Ishikawa (cell line): ENCODE data around the gene CHD9.

Source experiments
- CEBPB ChIP-seq: IDR thresholded peaks from 2 replicates; pipeline ENCODE4 v1.6.1; 2012
- CREB1 ChIP-seq: IDR thresholded peaks from 2 replicates; pipeline ENCODE4 v1.6.1; 2012; ENCODE audit warnings: low read depth
- EGR1 ChIP-seq: IDR thresholded peaks from 2 replicates; pipeline ENCODE4 v1.6.1; 2012
- EP300 ChIP-seq: IDR thresholded peaks from 2 replicates; pipeline ENCODE4 v1.6.1; 2012; ENCODE audit warnings: borderline replicate concordance
- FOXM1 ChIP-seq: IDR thresholded peaks from 2 replicates; pipeline ENCODE4 v1.6.1; 2012; ENCODE audit warnings: low read depth, borderline replicate concordance
- NFIC ChIP-seq: IDR thresholded peaks from 2 replicates; pipeline ENCODE4 v1.6.1; 2012
- RAD21 ChIP-seq: IDR thresholded peaks from 2 replicates; pipeline ENCODE4 v1.6.1; 2012; ENCODE audit warnings: low read depth
- REST ChIP-seq: IDR thresholded peaks from 2 replicates; pipeline ENCODE4 v1.6.1; 2012; ENCODE audit warnings: low read depth, mild to moderate bottlenecking
- TAF1 ChIP-seq: IDR thresholded peaks from 2 replicates; pipeline ENCODE4 v1.6.1; 2012; ENCODE audit warnings: low read depth, mild to moderate bottlenecking
- TCF12 ChIP-seq: IDR thresholded peaks from 2 replicates; pipeline ENCODE4 v1.6.1; 2012; ENCODE audit warnings: low read depth
- TEAD4 ChIP-seq: IDR thresholded peaks from 2 replicates; pipeline ENCODE4 v1.6.1; 2012
- USF1 ChIP-seq: IDR thresholded peaks from 2 replicates; pipeline ENCODE4 v1.6.1; 2012
- YY1 ChIP-seq: IDR thresholded peaks from 2 replicates; pipeline ENCODE4 v1.6.1; 2012; ENCODE audit warnings: low read depth
- ZBTB7A ChIP-seq: IDR thresholded peaks from 2 replicates; pipeline ENCODE4 v1.6.1; 2012; ENCODE audit warnings: low read depth
- TF ChIP-seq, protein P1 (sequence below): IDR thresholded peaks from 2 replicates; pipeline ENCODE4 v1.6.1; 2012

The CHD9 gene

DNA sequence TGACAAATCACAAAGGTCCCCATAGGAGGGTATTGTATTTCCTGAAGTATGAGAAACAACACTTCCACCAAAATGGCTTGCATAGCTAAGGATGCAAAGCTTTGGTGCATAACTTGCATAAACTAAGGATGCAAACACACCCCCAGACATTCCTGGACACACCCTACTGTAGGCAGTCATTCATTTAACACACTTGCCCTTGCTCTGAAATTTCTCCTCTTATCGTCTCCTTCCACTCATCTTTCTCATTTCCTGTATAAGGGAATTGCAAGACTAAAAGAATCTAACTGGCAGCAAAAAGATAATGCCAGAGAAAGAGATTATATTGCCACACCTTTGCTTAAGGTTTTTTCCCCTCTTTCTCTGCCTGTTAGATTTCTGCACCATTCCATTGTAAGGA, 28.3 kb downstream of the CHD9 start:
- TF ChIP-seq TEAD4 (0 out of 2 replicates have a peak, but pooled peaks have one; percentile 29), EP300 (no peak)

- no peak for TF ChIP-seq USF1
- no peak for TF ChIP-seq ZBTB7A
- no peak for TF ChIP-seq RAD21
- no peak for TF ChIP-seq TEAD4
- TF ChIP-seq NFIC: no peak
- no peak for TF ChIP-seq YY1
- no peak for TF ChIP-seq TCF12
- no peak for TF ChIP-seq CEBPB
- TF ChIP-seq REST: no peak
- TF ChIP-seq TAF1: no peak
- TF ChIP-seq EGR1: no peak
- no peak for TF ChIP-seq FOXM1
Observed at GRCh38 chr16:53084141-53084541, 29.4 kb downstream of the CHD9 start.

DNA sequence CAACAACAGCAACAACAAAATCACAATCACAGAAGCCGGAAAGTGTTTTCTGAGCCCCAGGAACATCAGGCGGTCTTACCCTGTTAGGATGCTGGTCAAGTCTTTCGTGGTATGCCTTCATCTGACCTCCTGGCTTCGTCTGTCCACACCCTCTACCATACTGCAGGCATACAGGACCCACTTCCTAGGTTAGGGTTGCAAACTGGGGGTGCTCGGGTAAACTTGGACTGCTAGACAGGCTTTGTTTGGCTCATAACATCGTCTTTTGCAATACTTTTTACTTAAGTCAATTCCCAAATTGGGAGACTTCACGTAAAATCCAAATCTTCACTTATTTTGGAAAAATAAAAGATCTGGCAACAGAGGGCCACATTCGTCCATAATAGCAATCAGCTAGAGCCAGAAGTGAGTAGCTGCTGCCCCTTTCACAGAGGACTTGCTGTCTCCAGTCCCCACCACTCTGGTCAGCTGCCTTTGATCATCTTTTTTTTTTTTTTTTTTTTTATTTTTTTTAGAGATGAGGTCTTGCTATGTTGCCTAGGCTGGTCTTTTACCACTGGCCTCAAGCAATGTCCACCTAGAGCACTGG, 30.0 kb downstream of the CHD9 start:
- TF ChIP-seq ZBTB7A (no peak), YY1 (no peak), NFIC (no peak), CEBPB (no peak), EGR1 (no peak), REST (no peak), FOXM1 (no peak), USF1 (no peak), RAD21 (no peak), TAF1 (no peak), CREB1 (no peak), TCF12 (no peak), TEAD4 (no peak), EP300 (no peak)
- TF ChIP-seq, protein P1, sequence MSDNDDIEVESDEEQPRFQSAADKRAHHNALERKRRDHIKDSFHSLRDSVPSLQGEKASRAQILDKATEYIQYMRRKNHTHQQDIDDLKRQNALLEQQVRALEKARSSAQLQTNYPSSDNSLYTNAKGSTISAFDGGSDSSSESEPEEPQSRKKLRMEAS: no peak

DNA sequence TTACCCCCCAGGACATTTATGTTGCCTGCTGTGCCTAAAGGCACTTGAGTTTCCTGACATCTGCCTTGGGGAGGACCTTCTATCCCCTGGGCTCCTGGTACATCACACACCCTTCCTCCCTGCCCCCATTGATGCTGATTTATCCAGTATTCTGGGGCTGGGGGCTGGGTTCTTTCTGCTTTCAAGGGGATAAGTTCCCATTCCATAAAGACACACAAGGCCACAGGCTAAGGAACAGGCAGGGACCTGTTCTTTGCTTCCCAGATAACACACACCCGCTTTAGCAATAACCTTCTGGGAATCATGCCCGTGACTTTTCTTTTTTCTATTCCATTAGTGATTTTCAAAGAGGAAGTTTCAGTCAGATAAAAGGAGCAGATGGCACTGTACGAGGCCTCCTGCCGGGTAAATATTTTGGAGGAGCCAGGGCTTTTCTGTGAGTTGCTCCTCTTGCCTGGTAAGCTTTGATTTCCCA, 30.6 kb downstream of the CHD9 start:
- TF ChIP-seq ZBTB7A (no peak), EGR1 (no peak), TCF12 (no peak), YY1 (no peak), RAD21 (no peak), TAF1 (no peak), EP300 (no peak), NFIC (no peak), TEAD4 (no peak), REST (no peak), USF1 (no peak), FOXM1 (no peak), CEBPB (no peak), CREB1 (no peak)
- TF ChIP-seq, protein P1: no peak
